SH-SY5Y (cell line): ENCODE results near the gene ATP11C.

Source experiments
- GATA2 ChIP-seq: IDR thresholded peaks from 2 replicates; pipeline ENCODE4 v1.6.1; 2011; ENCODE audit warnings: mild to moderate bottlenecking, low read depth, low read length
- GATA3 ChIP-seq: IDR thresholded peaks from 2 replicates; pipeline ENCODE4 v1.6.1; 2011; ENCODE audit warnings: low read depth, mild to moderate bottlenecking, low read length, moderate library complexity

GRCh38 chrX:139969286-139969685 lies 36.4 kb upstream of the ATP11C start:
- TF ChIP-seq GATA3: no peak
- TF ChIP-seq GATA2: no peak
